Neural cell (in vitro differentiated cells): ENCODE results near the gene ARRB1.

Experiments used
- CTCF ChIP-seq: fragments of 450-650 bp; IDR thresholded peaks from 2 replicates; pipeline ENCODE4 v1.5.1; 2014; ENCODE audit warnings: antibody characterized with exemption, mild to moderate bottlenecking, moderate library complexity; ENCODE audit not compliant: poor library complexity, severe bottlenecking
- EZH2 ChIP-seq: fragments of 200-600, 300-800 bp; shearing (Covaris generic), sonication (generic); IDR thresholded peaks from 2 replicates; pipeline ENCODE4 v1.6.1; 2014; ENCODE audit warnings: antibody characterized with exemption, low read length, borderline replicate concordance, mild to moderate bottlenecking; ENCODE audit not compliant: insufficient read depth, poor library complexity, severe bottlenecking
- POLR2AphosphoS5 ChIP-seq: IDR thresholded peaks from 2 replicates; pipeline ENCODE4 v1.6.1; 2012
- TF ChIP-seq, protein P1 (sequence below): IDR thresholded peaks from 2 replicates; pipeline ENCODE4 v1.6.1; 2012; ENCODE audit warnings: borderline replicate concordance

DNA sequence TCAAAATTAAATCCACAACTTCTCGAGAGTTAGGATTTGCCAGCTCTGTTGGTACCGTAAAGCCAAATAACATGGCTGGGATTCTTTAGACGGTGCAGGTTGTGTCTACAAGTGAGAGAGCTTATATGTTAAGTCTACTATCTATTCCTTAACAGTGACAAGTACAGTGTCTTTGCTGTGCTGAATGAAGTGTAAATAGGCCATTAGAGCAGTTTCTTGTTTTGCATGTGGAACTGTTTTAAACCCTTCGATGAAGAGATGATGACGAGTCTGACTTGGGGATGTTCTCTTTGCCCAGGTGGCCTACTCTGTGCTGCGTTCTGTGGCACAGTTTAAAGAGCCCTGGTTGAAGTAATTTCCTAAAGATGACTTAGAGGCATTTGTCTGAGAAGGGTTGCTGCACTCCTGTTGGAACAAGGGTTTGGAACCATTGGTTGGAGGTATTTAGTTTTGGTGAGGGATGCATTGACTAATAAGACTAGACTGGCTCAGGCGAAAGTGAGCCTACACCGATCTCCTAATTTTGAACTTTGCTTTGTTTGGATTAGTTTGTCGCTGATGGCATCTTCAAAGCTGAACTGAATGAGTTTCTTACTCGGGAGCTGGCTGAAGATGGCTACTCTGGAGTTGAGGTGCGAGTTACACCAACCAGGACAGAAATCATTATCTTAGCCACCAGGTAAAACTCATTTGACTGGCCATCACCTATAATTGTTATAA is 48.8 kb upstream of the ARRB1 start:
- TF ChIP-seq, protein P1, sequence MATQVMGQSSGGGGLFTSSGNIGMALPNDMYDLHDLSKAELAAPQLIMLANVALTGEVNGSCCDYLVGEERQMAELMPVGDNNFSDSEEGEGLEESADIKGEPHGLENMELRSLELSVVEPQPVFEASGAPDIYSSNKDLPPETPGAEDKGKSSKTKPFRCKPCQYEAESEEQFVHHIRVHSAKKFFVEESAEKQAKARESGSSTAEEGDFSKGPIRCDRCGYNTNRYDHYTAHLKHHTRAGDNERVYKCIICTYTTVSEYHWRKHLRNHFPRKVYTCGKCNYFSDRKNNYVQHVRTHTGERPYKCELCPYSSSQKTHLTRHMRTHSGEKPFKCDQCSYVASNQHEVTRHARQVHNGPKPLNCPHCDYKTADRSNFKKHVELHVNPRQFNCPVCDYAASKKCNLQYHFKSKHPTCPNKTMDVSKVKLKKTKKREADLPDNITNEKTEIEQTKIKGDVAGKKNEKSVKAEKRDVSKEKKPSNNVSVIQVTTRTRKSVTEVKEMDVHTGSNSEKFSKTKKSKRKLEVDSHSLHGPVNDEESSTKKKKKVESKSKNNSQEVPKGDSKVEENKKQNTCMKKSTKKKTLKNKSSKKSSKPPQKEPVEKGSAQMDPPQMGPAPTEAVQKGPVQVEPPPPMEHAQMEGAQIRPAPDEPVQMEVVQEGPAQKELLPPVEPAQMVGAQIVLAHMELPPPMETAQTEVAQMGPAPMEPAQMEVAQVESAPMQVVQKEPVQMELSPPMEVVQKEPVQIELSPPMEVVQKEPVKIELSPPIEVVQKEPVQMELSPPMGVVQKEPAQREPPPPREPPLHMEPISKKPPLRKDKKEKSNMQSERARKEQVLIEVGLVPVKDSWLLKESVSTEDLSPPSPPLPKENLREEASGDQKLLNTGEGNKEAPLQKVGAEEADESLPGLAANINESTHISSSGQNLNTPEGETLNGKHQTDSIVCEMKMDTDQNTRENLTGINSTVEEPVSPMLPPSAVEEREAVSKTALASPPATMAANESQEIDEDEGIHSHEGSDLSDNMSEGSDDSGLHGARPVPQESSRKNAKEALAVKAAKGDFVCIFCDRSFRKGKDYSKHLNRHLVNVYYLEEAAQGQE, result no peak
- TF ChIP-seq CTCF (no peak), EZH2 (no peak), POLR2AphosphoS5 (peak; percentile 10)
